GM19023 (cell line): ENCODE data around the gene PI4KB.
"Not testable (repeated sequence)": the region's sequence is repeated elsewhere in the genome, so short reads cannot be mapped to it uniquely, and the experiment has no call there.

Experiments used
- ATAC-seq: cut with Tn5 transposase; IDR thresholded peaks from one replicate; pipeline ENCODE4 v1.9.1; 2021; ENCODE audit warnings: mild to moderate bottlenecking, moderate library complexity; ENCODE audit not compliant: unreplicated experiment

PI4KB gene

DNA sequence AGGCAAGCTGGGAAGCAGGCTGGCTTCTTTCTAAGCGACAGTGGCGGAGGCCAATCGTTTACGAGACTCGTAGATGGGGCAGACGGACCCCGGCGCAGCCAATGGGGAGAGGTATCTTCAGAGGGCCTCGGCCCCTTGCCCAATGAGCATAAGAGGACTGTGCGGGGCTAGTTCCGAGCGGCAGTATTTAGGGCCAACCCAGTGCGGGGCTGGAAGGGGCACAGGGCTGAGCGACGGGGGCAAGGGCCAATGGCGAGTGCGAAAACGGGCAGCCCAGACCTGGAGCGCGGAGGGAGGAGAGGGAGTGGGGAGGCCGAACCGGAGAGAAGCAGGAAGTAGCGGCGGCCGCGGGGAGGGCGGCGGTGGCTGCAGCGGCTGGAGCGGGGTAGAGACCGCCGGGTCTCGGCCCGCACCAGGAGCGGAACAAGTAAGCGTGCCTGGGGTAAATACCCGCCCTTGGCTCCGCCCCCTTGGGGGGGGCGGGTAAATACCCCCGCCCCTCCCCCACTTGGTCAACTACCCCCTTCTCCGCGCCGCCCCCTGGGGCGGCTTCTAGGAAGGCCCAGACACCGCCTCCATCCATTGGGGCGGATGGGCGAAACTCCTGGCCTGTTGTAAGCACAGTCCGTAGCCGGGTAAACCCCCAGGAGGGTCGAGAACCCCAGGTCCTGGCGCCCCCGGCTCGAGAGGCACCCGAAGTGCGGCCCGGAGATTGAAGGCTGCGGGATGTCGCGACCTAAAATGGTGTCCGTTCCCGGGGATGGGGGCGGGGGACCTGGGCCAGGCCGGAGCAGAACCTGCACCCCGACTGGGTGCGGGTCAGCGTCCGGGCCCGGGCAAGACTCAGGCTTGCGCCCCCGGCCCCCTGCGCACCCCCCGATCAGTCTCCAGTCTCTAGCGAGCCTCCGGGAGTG lies 45.0 kb downstream of the PI4KB start, which contains the start of gene ZNF687:
Gene ZNF687 (plus strand): TSS at position 331 of the 914 bp plus-strand sequence. CDS start 3,993 bp downstream, outside the sequence.
- peak; percentile 89 for ATAC-seq

DNA sequence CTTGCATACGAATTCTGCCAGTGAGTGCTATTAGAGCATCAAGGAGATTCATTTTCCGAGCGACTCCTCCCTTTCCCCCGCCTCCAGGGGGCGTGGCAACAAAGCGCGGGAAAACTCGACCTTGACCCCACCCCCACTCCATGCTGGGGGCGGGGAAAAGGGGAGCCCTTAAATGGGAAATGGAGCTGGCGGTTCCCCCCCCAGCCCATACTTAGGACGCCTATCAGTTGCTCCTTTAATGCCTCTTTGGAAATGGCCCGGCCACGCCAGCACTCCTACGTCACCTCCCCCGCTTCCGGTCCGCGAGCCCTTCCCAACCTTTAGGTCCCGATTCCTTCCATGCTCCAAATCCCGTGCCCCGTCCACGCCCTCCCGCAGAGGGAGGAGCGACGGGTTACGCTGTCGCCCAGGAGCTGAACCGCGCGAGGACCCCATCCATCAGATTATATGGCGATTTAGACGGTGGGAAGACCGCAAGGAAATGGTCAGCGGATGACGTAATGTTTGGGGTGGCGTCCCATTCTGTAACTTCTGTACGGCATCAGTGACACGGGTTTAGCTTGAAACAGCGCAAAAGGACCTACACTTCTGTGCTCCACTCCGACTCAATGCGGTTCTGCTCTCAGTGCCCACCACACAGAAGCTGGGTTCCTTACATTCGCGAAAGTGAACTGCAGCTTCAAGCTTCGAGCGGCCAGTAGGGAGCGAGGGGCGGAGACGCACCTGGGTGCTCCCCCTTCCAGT lies 45.8 kb downstream of the PI4KB start:
- ATAC-seq, result peak; percentile 33

DNA sequence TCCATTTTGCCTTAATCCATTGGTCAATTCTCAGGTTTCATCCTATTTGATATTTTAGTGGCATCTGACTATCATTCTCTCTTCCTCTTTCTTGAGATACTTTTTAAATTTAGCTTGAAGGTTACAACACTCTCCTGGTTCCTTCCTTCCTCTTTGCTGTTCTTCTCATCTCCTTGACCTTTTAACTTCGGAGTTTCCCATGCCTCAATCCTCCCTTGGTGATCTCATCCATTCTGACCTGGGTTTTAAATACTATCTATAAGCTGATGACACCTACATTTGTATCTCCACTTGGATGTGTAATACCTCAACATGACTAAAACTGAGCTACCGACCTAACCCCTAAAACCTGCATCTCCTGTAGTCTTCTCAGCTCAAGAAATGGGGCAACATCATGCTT lies 50.0 kb downstream of the PI4KB start:
- no peak for ATAC-seq

GRCh38 chr1:151275341-151275740 lies 51.9 kb downstream of the PI4KB start:
- ATAC-seq, result not testable (repeated sequence)

DNA sequence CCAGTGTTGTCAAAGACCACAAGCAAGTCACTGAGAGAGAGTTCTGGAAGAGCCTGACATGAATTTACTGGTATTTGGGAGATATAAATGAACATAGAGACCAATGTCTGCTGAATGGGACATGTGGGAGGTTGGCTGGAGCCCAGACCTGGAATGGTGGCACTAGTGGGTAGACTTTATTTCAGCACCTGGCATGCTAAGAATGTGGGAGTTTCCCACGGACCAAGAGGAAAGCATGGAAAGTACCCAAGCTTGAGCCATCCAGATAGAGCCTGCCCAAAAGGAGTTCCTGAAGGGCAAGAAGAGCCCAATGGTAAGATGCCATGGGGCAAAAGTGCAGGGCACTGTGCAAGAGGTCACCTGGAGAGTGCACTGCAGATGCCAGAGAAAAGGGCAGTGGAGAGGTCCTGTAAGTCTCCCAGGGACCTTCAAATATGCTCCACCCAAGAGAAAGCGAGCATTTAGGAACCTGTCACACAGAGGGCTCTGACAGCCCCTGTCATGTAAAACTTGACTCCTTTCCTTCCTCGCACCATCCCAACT lies 53.2 kb downstream of the PI4KB start:
- ATAC-seq, result no peak

- no peak for ATAC-seq
These were observed 59.5 kb downstream of the PI4KB start for GRCh38 chr1:151267760-151268159.

GRCh38 chr1:151266821-151267220 lies 60.4 kb downstream of the PI4KB start:
- no peak for ATAC-seq

GRCh38 chr1:151266315-151266714 lies 60.9 kb downstream of the PI4KB start:
- ATAC-seq, result no peak

GRCh38 chr1:151265446-151266236 lies 61.6 kb downstream of the PI4KB start:
- ATAC-seq, result no peak

- no peak for ATAC-seq
These were observed 67.9 kb downstream of the PI4KB start for GRCh38 chr1:151259351-151259750.

GRCh38 chr1:151255381-151255780 lies 71.8 kb downstream of the PI4KB start:
- ATAC-seq, result no peak

DNA sequence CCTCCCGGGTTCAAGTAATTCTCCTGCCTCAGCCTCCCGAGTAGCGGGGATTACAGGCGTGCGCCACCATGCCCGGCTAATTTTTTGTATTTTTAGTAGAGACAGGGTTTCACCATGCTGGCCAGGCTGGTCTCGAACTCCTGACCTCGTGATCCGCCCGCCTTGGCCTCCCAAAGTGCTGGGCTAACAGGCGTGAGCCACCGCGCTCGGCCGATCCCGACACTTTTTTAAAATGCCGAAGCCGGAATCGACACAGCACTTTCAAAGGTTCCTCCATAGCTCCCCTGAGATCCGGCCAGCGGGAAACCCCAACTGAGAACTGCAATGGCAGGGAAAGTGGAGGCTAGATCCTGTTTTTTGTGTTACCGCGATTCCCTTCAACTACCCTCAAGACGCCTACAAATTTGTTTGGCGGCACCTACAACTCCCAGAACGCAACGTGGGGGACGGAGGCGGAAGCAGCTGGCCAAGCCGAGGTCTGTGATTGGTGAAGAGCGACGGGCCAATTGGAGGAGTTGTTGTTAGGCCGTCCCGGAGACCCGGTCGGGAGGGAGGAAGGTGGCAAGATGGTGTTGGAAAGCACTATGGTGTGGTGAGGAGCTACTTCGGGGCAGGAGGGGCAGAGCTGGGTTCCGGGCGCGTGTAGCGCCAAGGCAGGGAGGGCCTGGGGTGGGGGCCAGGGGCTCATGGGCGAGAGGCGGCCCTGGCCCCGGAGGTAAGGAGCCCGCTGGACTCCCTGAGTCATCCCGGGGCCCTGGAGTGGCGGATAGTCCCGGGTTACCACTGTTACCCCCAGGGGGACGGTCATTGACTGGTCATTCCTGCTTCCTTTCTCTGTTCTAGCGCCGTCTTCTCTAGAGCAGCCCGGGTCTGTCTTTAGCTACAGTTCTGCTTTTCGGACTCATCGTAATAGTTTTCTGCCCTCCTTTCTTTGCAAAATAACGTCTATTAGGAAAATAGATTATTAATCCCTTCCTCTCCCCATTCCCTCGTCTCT lies 72.7 kb downstream of the PI4KB start, which contains the start of gene PSMD4:
Gene PSMD4 (plus strand): TSS at position 518 of the 997 bp plus-strand sequence. CDS start 49 bp downstream, at position 567.
- ATAC-seq, result peak; percentile 94

DNA sequence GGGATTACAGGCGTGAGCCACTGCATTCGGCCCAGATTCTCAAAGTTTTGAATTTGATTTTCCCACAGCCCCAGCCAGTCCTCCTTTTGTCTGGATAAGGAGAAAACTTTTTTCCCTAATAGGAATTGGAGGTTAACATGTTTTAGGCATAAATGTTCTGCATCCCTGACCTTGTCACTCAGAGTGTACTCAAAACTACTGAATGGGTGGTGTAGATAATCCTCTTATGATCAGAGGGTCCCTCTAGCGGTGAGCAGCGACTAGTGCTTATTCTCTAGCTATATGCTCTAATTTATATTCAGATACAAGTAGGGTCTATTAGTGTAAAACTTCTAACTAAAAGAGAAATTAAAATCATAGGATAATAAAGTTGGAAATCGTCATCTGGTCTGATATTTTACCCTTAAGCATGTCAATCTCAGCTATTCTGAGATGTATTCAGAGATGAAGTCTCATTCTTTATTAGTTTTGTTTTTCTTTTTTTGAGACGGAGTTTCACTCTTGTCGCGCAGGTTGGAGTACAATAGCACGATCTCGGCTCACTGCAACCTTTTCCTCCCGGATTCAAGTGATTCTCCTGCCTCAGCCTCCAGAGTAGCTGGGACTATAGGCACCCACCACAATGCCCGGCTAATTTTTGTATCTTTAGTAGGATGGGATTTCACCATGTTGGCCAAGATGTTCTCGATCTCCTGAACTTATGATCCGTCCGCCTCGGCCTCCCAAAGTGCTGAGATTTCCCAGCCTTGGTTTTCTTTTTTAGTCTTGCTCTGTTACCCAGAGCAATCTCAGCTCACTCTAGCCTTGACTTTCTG lies 75.4 kb downstream of the PI4KB start:
- peak; percentile 38 for ATAC-seq

GRCh38 chr1:151246786-151247185 lies 80.4 kb downstream of the PI4KB start:
- no peak for ATAC-seq

DNA sequence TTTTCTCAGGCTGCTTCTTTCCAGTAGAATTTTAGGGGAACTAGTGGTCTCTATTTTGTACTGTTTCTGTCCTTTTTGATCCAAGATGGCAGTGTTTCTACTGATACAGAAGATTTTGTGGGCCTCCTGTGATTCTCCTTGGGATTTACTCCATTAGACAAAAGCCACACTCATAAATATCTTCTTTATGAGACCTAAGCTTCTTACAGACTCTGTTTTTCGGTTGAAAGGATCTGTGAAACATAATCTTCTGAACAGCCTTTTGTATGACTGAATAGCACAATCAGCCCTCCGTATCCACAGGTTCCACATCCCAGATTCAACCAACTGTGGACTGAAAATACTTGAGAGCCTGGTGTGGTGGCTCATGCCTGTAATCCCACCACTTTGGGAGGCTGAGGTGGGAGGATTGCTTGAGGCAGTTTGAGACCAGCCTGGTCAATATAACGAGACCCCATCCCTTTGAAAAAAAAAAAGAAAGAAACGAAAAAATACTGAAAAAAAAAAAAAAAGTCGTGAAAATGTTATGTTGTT lies 83.5 kb downstream of the PI4KB start:
- no peak for ATAC-seq

DNA sequence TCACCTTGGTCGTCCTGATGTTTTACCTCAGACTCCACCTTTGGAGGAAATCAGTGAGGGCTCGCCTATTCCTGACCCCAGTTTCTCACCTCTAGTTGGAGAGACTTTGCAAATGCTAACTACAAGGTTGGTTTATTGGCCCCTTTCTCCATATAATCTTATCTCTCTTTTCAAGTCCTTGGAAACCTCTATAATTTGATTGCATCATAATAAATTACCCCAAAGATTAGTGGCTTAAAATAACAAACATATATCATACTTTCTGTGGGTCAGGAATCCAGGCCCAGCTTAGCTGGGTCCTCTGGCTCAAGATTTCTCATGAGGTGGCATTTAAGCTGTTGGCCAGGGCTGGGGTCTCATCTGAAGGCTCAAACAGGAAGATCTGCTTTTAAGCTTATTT lies 84.8 kb downstream of the PI4KB start:
- ATAC-seq, result no peak
